K562 (cell line): ENCODE measurements around the gene ATG4D. TPM values are rescaled to one million over a fixed set of nuclear protein-coding genes. Genes with fewer than 3 reads are reported as not detected.

Experiments used
- ATAC-seq: fragments of 200-7000 bp; cut with Tn5 transposase; 3 replicates; pipeline ENCODE4 v1.9.1; 2020; ENCODE audit warnings: moderate library complexity
- BruUV-seq: library from RNA; stranded (reverse); fragments of 400-500 nt; replicated peaks from 2 replicates; lab custom pipeline; 2021; lab: Mats Ljungman, UMichigan
- CTCF ChIA-PET: fragments of 300-600 bp; formaldehyde crosslinking; extraction: SDS; loops from one replicate; lab custom pipeline; 2021; ENCODE audit warnings: low intra/inter-chr PET ratio; lab: Yijun Ruan, JAX
- POLR2A ChIA-PET: fragments of 300-600, 350-650 bp; sonication (Branson Sonifier 250); formaldehyde crosslinking; extraction: SDS; loops from one replicate; lab custom pipeline; 2021; ENCODE audit warnings: antibody characterized with exemption, inconsistent platforms; lab: Yijun Ruan, JAX
- DNase-seq, 4 experiments: peaks; one replicate each; pipeline versions ENCODE4 v3.0.0 to v3.0.0-alpha.2; 2011 to 2018; ENCODE audit warnings: low spot score in 3 of 4, mixed read lengths in 3 of 4; ENCODE audit errors: extremely low read depth in 1 of 4
- FAIRE-seq: peaks from 2 replicates; lab custom pipeline; 2011; peaks lifted over from hg19 to GRCh38; lab: Jason Lieb, UNC
- H2AFZ ChIP-seq: 2 replicates; pipeline ENCODE4 v1.6.0; 2011; ENCODE audit warnings: low read depth, low read length, control low read depth, inconsistent platforms
- H3K27ac ChIP-seq: fragments of 200-600 bp; 3 replicates; pipeline ENCODE4 v1.8.0; 2011; ENCODE audit warnings: low read depth, mild to moderate bottlenecking, control low read depth, inconsistent platforms, low read length, moderate library complexity, mixed read lengths; ENCODE audit errors: extremely low read depth
- H3K27me3 ChIP-seq, 2 experiments: fragments of 300-600 bp in 1 of 2; 2 replicates in 1 of 2; 3 replicates in 1 of 2; pipeline versions ENCODE4 v1.6.0 to v1.8.0; 2011; ENCODE audit warnings: inconsistent platforms in 2 of 2, low read length in 2 of 2, mild to moderate bottlenecking in 1 of 2, mixed read lengths in 1 of 2, moderate library complexity in 1 of 2; ENCODE audit not compliant: control insufficient read depth in 2 of 2, insufficient read depth in 2 of 2
- H3K36me3 ChIP-seq: fragments of 300-600 bp; 3 replicates; pipeline ENCODE4 v1.8.0; 2011; ENCODE audit warnings: mild to moderate bottlenecking, low read length, inconsistent platforms; ENCODE audit not compliant: control insufficient read depth, insufficient read depth
- H3K4me1 ChIP-seq, 2 experiments: fragments of 200-600 bp in 1 of 2; replicated peaks in 1 of 2; 2 replicates in 1 of 2; 3 replicates in 1 of 2; pipeline versions ENCODE4 v1.5.1 to v1.8.0; 2011; ENCODE audit warnings: inconsistent platforms in 2 of 2, low read length in 2 of 2, mild to moderate bottlenecking in 1 of 2, mixed read lengths in 1 of 2, moderate library complexity in 1 of 2; ENCODE audit not compliant: control insufficient read depth in 2 of 2, insufficient read depth in 2 of 2
- H3K4me2 ChIP-seq: 2 replicates; pipeline ENCODE4 v1.6.1; 2011; ENCODE audit warnings: low read length, control low read depth, inconsistent platforms, mixed read lengths; ENCODE audit not compliant: insufficient read depth
- H3K4me3 ChIP-seq: fragments of 200-600 bp; sonication (generic), shearing (Covaris generic); 2 replicates; pipeline ENCODE4 v1.5.1; 2016; ENCODE audit warnings: control low read depth, inconsistent platforms
- H3K79me2 ChIP-seq: fragments of 200-600 bp; 3 replicates; pipeline ENCODE4 v1.8.0; 2011; ENCODE audit warnings: low read length, inconsistent platforms; ENCODE audit not compliant: control insufficient read depth, insufficient read depth
- H3K9ac ChIP-seq, 2 experiments: 2 replicates each; pipeline versions ENCODE4 v1.6.0 to v1.6.1; 2011; ENCODE audit warnings: low read depth in 2 of 2, low read length in 2 of 2, control low read depth in 1 of 2, inconsistent platforms in 1 of 2, mild to moderate bottlenecking in 1 of 2, mixed read lengths in 1 of 2; ENCODE audit not compliant: insufficient read depth in 1 of 2
- H3K9me1 ChIP-seq: one replicate; pipeline ENCODE4 v1.6.0; 2011; ENCODE audit warnings: inconsistent platforms, mild to moderate bottlenecking, low read length, moderate library complexity; ENCODE audit not compliant: control insufficient read depth, insufficient read depth
- H3K9me3 ChIP-seq: replicated peaks from 2 replicates; pipeline ENCODE4 v1.5.1; 2011; ENCODE audit warnings: low read depth, low read length, inconsistent platforms; ENCODE audit not compliant: control insufficient read depth, insufficient read depth
- H4K20me1 ChIP-seq: replicated peaks from 2 replicates; pipeline ENCODE4 v1.6.1; 2011; ENCODE audit warnings: low read length, inconsistent platforms, mixed read lengths; ENCODE audit not compliant: control insufficient read depth, insufficient read depth
- ADNP ChIP-seq: fragments of 200-800 bp; sonication (Bioruptor generic); IDR thresholded peaks from 2 replicates; pipeline ENCODE4 v1.6.1; 2016; ENCODE audit warnings: missing genetic modification characterization, missing compliant biosample characterization
- BCOR ChIP-seq: fragments of 450-650 bp; IDR thresholded peaks from 2 replicates; pipeline ENCODE4 v1.6.1; 2016
- BRD9 ChIP-seq: fragments of 450-650 bp; IDR thresholded peaks from 2 replicates; pipeline ENCODE4 v1.6.1; 2018; ENCODE audit warnings: low read depth; ENCODE audit not compliant: partially characterized antibody
- CAMTA2 ChIP-seq: fragments of 250-450 bp; sonication (Bioruptor Pico); conservative IDR thresholded peaks from 2 replicates; pipeline ENCODE4 v1.5.1; 2022
- EP300 ChIP-seq: IDR thresholded peaks from 2 replicates; pipeline ENCODE4 v1.6.1; 2012; ENCODE audit warnings: low read length, improper control_type of control experiment
- HNRNPH1 ChIP-seq: fragments of 200-400 bp; formaldehyde crosslinking; optimal IDR thresholded peaks from 2 replicates; pipeline ENCODE3; 2017; ENCODE audit warnings: low read depth, mild to moderate bottlenecking, low read length, moderate library complexity
- JUN ChIP-seq, 2 experiments: sonication (generic) in 1 of 2; formaldehyde crosslinking in 1 of 2; IDR thresholded peaks; 2 replicates each; pipeline versions ENCODE4 v1.6.1 to v1.8.0; 2012 to 2022; ENCODE audit warnings: borderline replicate concordance in 2 of 2, mild to moderate bottlenecking in 2 of 2, improper control_type of control experiment in 1 of 2, low read depth in 1 of 2, low read length in 1 of 2, missing genetic modification reagents in 1 of 2
- MAFG ChIP-seq: fragments of 450-650 bp; conservative IDR thresholded peaks from 2 replicates; pipeline ENCODE4 v1.6.1; 2016; ENCODE audit warnings: missing genetic modification characterization, missing compliant biosample characterization
- NR4A1 ChIP-seq, 2 experiments: fragments of 250-450 bp in 1 of 2; fragments of 450-650 bp in 1 of 2; sonication (Bioruptor Pico) in 1 of 2; IDR thresholded peaks; 2 replicates each; pipeline versions ENCODE4 v1.4.0 to v1.6.1; 2016 to 2020; ENCODE audit warnings: mild to moderate bottlenecking in 2 of 2, missing compliant biosample characterization in 1 of 2, missing genetic modification characterization in 1 of 2, moderate library complexity in 1 of 2
- POLR2G ChIP-seq: fragments of 200-400 bp; formaldehyde crosslinking; IDR thresholded peaks from 2 replicates; pipeline ENCODE4 v1.6.1; 2017; ENCODE audit warnings: low read depth, mild to moderate bottlenecking, antibody characterized with exemption, low read length, moderate library complexity
- POU5F1 ChIP-seq: fragments of 150-350 bp; IDR thresholded peaks from 2 replicates; pipeline ENCODE4 v1.6.1; 2014; ENCODE audit warnings: borderline replicate concordance, low read length, low read depth, mild to moderate bottlenecking; ENCODE audit not compliant: partially characterized antibody
- PTBP1 ChIP-seq: fragments of 200-400 bp; formaldehyde crosslinking; IDR thresholded peaks from 2 replicates; pipeline ENCODE4 v1.6.1; 2017; ENCODE audit warnings: low read depth, low read length
- RAD21 ChIP-seq, 2 experiments: fragments of 250-450 bp in 1 of 2; fragments of 450-650 bp in 1 of 2; sonication (Bioruptor Pico) in 1 of 2; formaldehyde crosslinking in 1 of 2; IDR thresholded peaks in 1 of 2; conservative IDR thresholded peaks in 1 of 2; 2 replicates each; pipeline versions ENCODE4 v1.4.0 to v1.8.0; 2020 to 2022; ENCODE audit warnings: mild to moderate bottlenecking in 2 of 2, moderate library complexity in 1 of 2
- RAD51 ChIP-seq: fragments of 450-650 bp; IDR thresholded peaks from 2 replicates; pipeline ENCODE4 v1.7.1; 2016; ENCODE audit warnings: low read depth, mild to moderate bottlenecking, borderline replicate concordance
- SREBF1 ChIP-seq: fragments of 150-350 bp; IDR thresholded peaks from 2 replicates; pipeline ENCODE4 v1.6.1; 2014; ENCODE audit warnings: antibody characterized with exemption, low read depth, low read length, borderline replicate concordance
- ZNF121 ChIP-seq: sonication (generic); formaldehyde crosslinking; conservative IDR thresholded peaks from 2 replicates; pipeline ENCODE4 v1.8.0; 2022; ENCODE audit warnings: missing genetic modification reagents
- ZNF699 ChIP-seq: fragments of 250-450 bp; sonication (Bioruptor Pico); IDR thresholded peaks from 2 replicates; pipeline ENCODE4 v1.8.0; 2021; ENCODE audit warnings: mild to moderate bottlenecking, moderate library complexity; ENCODE audit not compliant: insufficient replicate concordance
- WGBS: fragments of 100-300 bp; shearing (Covaris generic); methylation state at CpG from one replicate; pipeline ENCODE4 v1.1.6; 2016; ENCODE audit warnings: low coverage, mixed read lengths; ENCODE audit not compliant: insufficient coverage; ENCODE audit errors: missing lambda C conversion rate; 5-methylcytosine and 5-hydroxymethylcytosine counted together
- in situ Hi-C: fragments of 300-500 bp; cut with MboI; formaldehyde crosslinking; loops from 4 replicates; pipeline ENCODE4 v1.15.0; 2018; ENCODE audit warnings: inconsistent platforms, mixed read lengths
- intact Hi-C: fragments of 100-400 bp; cut with micrococcal nuclease; formaldehyde crosslinking; loops from 2 replicates; pipeline ENCODE4 v1.14.2; 2022
- polyA plus RNA-seq, 8 experiments: library from polyadenylated mRNA; depleted of rRNA in 4 of 8; stranded (reverse) in 5 of 8; unstranded in 3 of 8; fragments of >200 nt; fragmentation: Nextera tagmentation in 2 of 8; fragmentation: Illumina TruSeq in 1 of 8; extraction: Ambion mirVana in 2 of 8; extraction: Trizol in 1 of 8; gene quantifications; 2 replicates each; pipeline versions ENCODE4 v1.2.1 to v1.2.3, GENCODE V29; 2011 to 2014; ENCODE audit warnings: inconsistent platforms in 1 of 8, missing spikeins in 1 of 8
- total RNA-seq, 7 experiments: library from RNA; depleted of rRNA in 6 of 7; stranded (reverse); fragments of >200 nt in 6 of 7; fragmentation: Illumina TruSeq in 2 of 7; extraction: Trizol in 2 of 7; gene quantifications; 2 replicates each; pipeline versions ENCODE4 v1.2.1 to v1.2.3, GENCODE V29; 2011 to 2021; ENCODE audit warnings: low replicate concordance in 1 of 7
- TF ChIP-seq, protein P1 (sequence below): fragments of 250-450 bp; sonication (Bioruptor Pico); IDR thresholded peaks from 2 replicates; pipeline ENCODE4 v1.6.1; 2021; ENCODE audit warnings: mild to moderate bottlenecking
- TF ChIP-seq, protein P2 (sequence below): fragments of 250-450 bp; sonication (Bioruptor Pico); IDR thresholded peaks from 2 replicates; pipeline ENCODE4 v1.8.0; 2022; ENCODE audit warnings: inconsistent platforms, mild to moderate bottlenecking, moderate library complexity, borderline replicate concordance

ATG4D gene
- total and polyA plus RNA-seq, 9 of the 15 experiments (the other 6 are each of a cell fraction or from before 2014, with no cell fraction given), result 0.51 to 66.1 (median 22.9) TPM

DNA sequence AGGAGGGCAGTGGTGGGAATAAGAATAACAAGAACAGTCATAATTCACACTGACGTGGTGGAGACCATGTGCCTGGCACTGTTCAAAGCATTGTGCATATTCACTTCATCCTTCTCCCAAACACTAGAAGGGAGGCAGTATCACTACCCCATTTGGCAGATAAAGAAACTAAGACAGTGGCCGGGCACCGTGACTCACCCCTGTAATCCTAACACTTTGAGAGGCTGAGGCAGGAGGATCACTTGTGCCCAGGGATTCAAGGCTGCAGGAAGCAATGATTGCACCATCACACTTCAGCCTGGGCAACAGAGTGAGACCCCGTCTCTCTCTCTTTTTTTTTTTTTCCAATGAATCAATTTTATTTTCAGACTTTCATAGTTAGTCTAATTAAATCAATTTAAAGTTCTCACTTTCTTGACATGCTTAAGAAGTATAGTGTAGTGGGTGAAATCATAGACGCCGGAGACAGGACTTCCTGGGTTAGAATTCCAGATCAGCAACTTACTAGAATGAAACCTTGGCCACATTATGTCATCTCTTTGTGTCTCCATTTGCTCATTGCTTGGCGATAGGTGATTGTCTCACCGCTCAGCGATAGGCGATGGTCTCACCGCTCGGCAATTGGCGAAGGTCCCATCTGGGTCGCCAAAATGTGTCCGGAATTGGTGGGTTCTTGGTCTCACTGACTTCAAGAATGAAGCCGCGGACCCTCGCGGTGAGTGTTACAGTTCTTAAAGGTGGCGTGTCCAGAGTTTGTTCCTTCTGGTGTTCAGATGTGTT lies 5.3 kb upstream of the ATG4D start:
- H4K20me1 ChIP-seq, result no peaks in the 10 kb centered on the region
- H3K27ac ChIP-seq, result no peak overlapping the region
- no peak for FAIRE-seq
- H3K27me3 ChIP-seq, result no peaks in the 10 kb centered on the region; a peak in 1 of 5 replicates
- peaks cover 4 to 21% of the 10 kb centered on the region in 2 experiments; a peak in 4 of 5 replicates for H3K4me1 ChIP-seq
- no peak overlapping the region for H3K9ac ChIP-seq
- no peak overlapping the region for H3K4me3 ChIP-seq
- BruUV-seq, result no TSS peak
- intact Hi-C loops (no loop called here), in situ Hi-C loops (no loop called here)
- WGBS, result 24% methylated on average over 19 of the region's 20 CpGs
- CTCF ChIA-PET, result no interaction called here
- no peaks in the 10 kb centered on the region for H3K9me3 ChIP-seq
- POLR2A ChIA-PET, result interaction anchor here (1.0 kb wide), 1 partner anchor 268 kb away, joined by 3 read pairs; the partner anchor contains the start of gene ICAM1
- DNase-seq, result no peak
- no peaks in the 10 kb centered on the region for H3K36me3 ChIP-seq
- no peak for ATAC-seq
- H2AFZ ChIP-seq, result 0 out of 2 replicates have a peak overlapping the region, but pooled peaks have one; percentile 51
- no peaks in the 10 kb centered on the region for H3K79me2 ChIP-seq
- no peak overlapping the region for H3K4me2 ChIP-seq
- no peaks in the 10 kb centered on the region for H3K9me1 ChIP-seq
- no peak for TF ChIP-seq RAD51
- TF ChIP-seq ZNF121 (CRISPR knock-in tag), result peak; percentile 97
- no peak for TF ChIP-seq POLR2G
- TF ChIP-seq POU5F1, result no peak
- TF ChIP-seq BCOR, result peak; percentile 50; the same call in 1 of the 2 replicates
- no peak for TF ChIP-seq JUN (IDR thresholded peaks at IDR 0.05; ENCODE audit: borderline replicate concordance, low read depth, low read length)
- no peak for TF ChIP-seq JUN (CRISPR knock-in tag; IDR thresholded peaks at IDR 0.05; ENCODE audit: borderline replicate concordance)
- TF ChIP-seq, protein P1, sequence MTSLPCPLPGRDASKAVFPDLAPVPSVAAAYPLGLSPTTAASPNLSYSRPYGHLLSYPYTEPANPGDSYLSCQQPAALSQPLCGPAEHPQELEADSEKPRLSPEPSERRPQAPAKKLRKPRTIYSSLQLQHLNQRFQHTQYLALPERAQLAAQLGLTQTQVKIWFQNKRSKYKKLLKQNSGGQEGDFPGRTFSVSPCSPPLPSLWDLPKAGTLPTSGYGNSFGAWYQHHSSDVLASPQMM (CRISPR knock-in tag), result no peak
- TF ChIP-seq SREBF1, result no peak
- no peak for TF ChIP-seq ZNF699
- TF ChIP-seq NR4A1 (CRISPR knock-in tag; IDR thresholded peaks at IDR 0.05), result no peak
- no peak for TF ChIP-seq NR4A1 (tag; IDR thresholded peaks at IDR 0.05)
- TF ChIP-seq MAFG (tag), result no peak
- TF ChIP-seq BRD9, result no peak
- TF ChIP-seq, protein P2, sequence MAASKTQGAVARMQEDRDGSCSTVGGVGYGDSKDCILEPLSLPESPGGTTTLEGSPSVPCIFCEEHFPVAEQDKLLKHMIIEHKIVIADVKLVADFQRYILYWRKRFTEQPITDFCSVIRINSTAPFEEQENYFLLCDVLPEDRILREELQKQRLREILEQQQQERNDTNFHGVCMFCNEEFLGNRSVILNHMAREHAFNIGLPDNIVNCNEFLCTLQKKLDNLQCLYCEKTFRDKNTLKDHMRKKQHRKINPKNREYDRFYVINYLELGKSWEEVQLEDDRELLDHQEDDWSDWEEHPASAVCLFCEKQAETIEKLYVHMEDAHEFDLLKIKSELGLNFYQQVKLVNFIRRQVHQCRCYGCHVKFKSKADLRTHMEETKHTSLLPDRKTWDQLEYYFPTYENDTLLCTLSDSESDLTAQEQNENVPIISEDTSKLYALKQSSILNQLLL (CRISPR knock-in tag), result no peak
- no peak for TF ChIP-seq HNRNPH1
- no peak for TF ChIP-seq RAD21 (CRISPR knock-in tag; conservative IDR thresholded peaks at IDR 0.05 in 1 of 2, IDR thresholded peaks at IDR 0.05 in 1 of 2)
- TF ChIP-seq PTBP1, result no peak
- TF ChIP-seq CAMTA2 (CRISPR knock-in tag), result no peak
- no peak for TF ChIP-seq ADNP (tag)
- TF ChIP-seq EP300, result no peak
